ENCODE measurements around the gene AQP10. TPM values are rescaled to one million over a fixed set of nuclear protein-coding genes. Genes with fewer than 3 reads are reported as not detected.

The AQP10 gene
- total and polyA plus RNA-seq, 2 of the 4 experiments (the other 2 are of a cell fraction): not detected

DNA sequence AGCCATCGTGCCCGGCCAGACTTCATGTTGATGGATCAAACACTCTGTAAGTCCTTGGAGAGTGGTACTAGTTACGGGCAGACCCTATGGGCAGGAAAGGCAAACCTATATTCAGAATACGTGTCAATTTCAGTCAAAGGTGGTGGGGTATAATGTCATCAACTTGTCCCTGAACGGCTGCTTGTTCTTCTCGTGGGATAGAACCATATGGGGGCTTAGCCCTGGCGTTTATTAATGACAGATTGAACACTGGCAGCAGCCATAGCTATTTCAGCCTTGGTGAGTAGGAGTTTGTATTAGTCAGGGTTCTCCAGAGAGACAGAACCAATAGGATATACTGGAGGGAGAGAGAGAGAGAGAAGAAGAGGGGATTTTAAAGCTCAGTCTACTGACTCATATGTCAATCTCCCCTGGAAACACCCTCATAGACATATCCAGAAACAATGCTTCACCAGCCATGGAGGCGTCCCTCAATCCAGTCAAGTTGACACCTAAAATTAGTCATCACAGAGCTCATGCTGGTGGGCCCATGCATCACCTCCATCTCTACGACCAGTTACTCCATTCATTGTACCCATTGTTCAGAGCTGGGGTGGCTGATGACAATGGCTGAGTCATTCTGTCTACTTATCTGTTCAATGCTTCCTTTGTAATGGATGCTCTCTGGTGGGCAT, 16.1 kb upstream of the AQP10 start:
- no peak for TF ChIP-seq POLR2A (IDR thresholded peaks at IDR 0.05; ENCODE audit: low read depth, low read length)
- no peak overlapping the region for H3K56ac ChIP-seq (ENCODE audit: extremely low read depth, insufficient read depth, low read length)
- no peak overlapping the region for H3K27ac ChIP-seq (ENCODE audit: insufficient read depth, low read length)
- no peaks in the 10 kb centered on the region for H3K36me3 ChIP-seq (ENCODE audit: control insufficient read depth, insufficient read depth, low read length)
- ChIA-PET CTCF (no interaction called here), POLR2A (ENCODE audit: unreplicated experiment) (no interaction called here)
- intact Hi-C loops (cut with micrococcal nuclease) (no loop called here), in situ Hi-C loops (cut with MboI; ENCODE audit: low sequenced_read_pairs) (no loop called here), dilution Hi-C loops (cut with HindIII; ENCODE audit: low sequenced_read_pairs, unreplicated experiment) (no loop called here)
- H4K8ac ChIP-seq (ENCODE audit: low read depth in 2 of 2, low read length in 2 of 2): no peak overlapping the region
- H3K4ac ChIP-seq (ENCODE audit: low read depth, low read length): no peak overlapping the region
- no peak overlapping the region for H3K4me3 ChIP-seq (ENCODE audit: insufficient read depth, low read depth, low read length)
- no peaks in the 10 kb centered on the region for H3K9me3 ChIP-seq (ENCODE audit: control insufficient read depth, insufficient read depth, low read length)
- H4K20me1 ChIP-seq (ENCODE audit: insufficient read depth, low read length): no peaks in the 10 kb centered on the region
- H4K91ac ChIP-seq (ENCODE audit: insufficient read depth, low read depth, low read length): no peak overlapping the region
- H4K5ac ChIP-seq (ENCODE audit: low read depth, low read length): no peak overlapping the region
- H3K23ac ChIP-seq (ENCODE audit: low read depth, low read length): no peak overlapping the region
- ATAC-seq (ENCODE audit: low read depth): no peak
- no peak overlapping the region for H3K14ac ChIP-seq (replicated peaks; ENCODE audit: low read depth, low read length)
- no peak overlapping the region for H2AK9ac ChIP-seq (replicated peaks; ENCODE audit: low read depth, low read length, poor library complexity)
- no peak overlapping the region for H2AK5ac ChIP-seq (ENCODE audit: low read depth, low read length)
- no peaks in the 10 kb centered on the region for H3K4me1 ChIP-seq (ENCODE audit: control insufficient read depth, insufficient read depth, low read length)
- no peak overlapping the region for H2BK120ac ChIP-seq (ENCODE audit: low read depth, low read length)
- no peak for DNase-seq
- H2BK15ac ChIP-seq (ENCODE audit: low read depth, low read length): no peak overlapping the region
- H3K9ac ChIP-seq (ENCODE audit: low read depth, low read length): no peak overlapping the region
- no peak overlapping the region for H3K18ac ChIP-seq (ENCODE audit: low read depth, low read length)
- H3K9me1 ChIP-seq (ENCODE audit: insufficient read depth, low read length): no peaks in the 10 kb centered on the region
- no peaks in the 10 kb centered on the region for H3K79me1 ChIP-seq (ENCODE audit: low read depth in 1 of 2, low read length in 2 of 2)
- H2BK5ac ChIP-seq (ENCODE audit: low read depth, low read length, poor library complexity, severe bottlenecking): no peak overlapping the region
- no peak overlapping the region for H2AFZ ChIP-seq (replicated peaks; ENCODE audit: low read length, poor library complexity)
- H3K4me2 ChIP-seq (ENCODE audit: low read depth, low read length): no peak overlapping the region
- BruUV-seq (replicated peaks): no TSS peak
- 83% methylated on average over 2 of the region's 9 CpGs; no CpG with 5 or more reads in 1 of the 2 experiments for WGBS, 2 experiments (ENCODE audit: extremely low coverage in 2 of 2, insufficient read length in 1 of 2)
- no peak overlapping the region for H2BK20ac ChIP-seq (ENCODE audit: low read depth, low read length)
- H3K27me3 ChIP-seq (ENCODE audit: control insufficient read depth, insufficient read depth, low read length): peaks cover 4% of the 10 kb centered on the region

Measured in IMR-90 (cell line).